ENCODE measurements around the gene LYRM4.

DNA sequence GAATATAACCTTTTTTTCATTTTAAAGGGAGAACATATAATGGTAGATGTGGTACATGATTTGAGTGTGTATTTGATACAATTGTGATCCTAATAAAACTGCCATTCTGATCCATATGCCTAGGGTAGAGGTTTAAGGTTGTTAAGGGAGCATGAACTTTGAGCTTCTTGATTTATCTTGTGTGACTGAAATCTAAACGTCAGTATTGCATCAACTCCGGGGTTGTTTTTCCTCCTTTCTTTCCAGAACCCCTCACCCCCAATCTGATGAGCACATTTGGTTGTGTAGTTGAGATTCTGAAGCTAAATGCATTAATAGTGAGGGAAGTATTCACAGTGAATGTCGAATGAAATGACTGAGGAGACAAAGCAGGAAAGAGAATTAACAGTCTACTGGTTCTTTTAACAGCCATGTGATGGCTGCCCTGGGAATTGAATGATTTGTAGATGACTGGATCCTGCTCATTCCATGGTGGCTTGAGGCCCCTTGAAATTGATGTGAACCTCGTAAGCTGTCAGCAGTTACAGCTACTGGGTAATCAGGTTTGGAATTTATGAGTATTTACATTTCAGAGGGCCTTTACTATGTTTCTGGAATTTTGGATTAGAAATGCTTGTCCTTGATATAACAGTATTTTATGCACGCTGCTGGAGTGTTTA, 45.3 kb upstream of the LYRM4 start:
- TF ChIP-seq TAF1 (IDR thresholded peaks at IDR 0.05; ENCODE audit: borderline replicate concordance, insufficient read depth, low read length) = no peak
- TF ChIP-seq, protein P1, sequence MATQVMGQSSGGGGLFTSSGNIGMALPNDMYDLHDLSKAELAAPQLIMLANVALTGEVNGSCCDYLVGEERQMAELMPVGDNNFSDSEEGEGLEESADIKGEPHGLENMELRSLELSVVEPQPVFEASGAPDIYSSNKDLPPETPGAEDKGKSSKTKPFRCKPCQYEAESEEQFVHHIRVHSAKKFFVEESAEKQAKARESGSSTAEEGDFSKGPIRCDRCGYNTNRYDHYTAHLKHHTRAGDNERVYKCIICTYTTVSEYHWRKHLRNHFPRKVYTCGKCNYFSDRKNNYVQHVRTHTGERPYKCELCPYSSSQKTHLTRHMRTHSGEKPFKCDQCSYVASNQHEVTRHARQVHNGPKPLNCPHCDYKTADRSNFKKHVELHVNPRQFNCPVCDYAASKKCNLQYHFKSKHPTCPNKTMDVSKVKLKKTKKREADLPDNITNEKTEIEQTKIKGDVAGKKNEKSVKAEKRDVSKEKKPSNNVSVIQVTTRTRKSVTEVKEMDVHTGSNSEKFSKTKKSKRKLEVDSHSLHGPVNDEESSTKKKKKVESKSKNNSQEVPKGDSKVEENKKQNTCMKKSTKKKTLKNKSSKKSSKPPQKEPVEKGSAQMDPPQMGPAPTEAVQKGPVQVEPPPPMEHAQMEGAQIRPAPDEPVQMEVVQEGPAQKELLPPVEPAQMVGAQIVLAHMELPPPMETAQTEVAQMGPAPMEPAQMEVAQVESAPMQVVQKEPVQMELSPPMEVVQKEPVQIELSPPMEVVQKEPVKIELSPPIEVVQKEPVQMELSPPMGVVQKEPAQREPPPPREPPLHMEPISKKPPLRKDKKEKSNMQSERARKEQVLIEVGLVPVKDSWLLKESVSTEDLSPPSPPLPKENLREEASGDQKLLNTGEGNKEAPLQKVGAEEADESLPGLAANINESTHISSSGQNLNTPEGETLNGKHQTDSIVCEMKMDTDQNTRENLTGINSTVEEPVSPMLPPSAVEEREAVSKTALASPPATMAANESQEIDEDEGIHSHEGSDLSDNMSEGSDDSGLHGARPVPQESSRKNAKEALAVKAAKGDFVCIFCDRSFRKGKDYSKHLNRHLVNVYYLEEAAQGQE (IDR thresholded peaks at IDR 0.05; ENCODE audit: insufficient read depth in 1 of 2, low read depth in 2 of 2, low read length in 2 of 2) = no peak
